HG02642 (cell line): ENCODE measurements around the gene FAM98C.
"Not testable (repeated sequence)": the region's sequence is repeated elsewhere in the genome, so short reads cannot be mapped to it uniquely, and the experiment has no call there.

ENCODE experiments used
- ATAC-seq: cut with Tn5 transposase; IDR thresholded peaks from one replicate; pipeline ENCODE4 v1.9.1; 2021; ENCODE audit warnings: mild to moderate bottlenecking; ENCODE audit not compliant: unreplicated experiment, poor library complexity

The FAM98C gene

DNA sequence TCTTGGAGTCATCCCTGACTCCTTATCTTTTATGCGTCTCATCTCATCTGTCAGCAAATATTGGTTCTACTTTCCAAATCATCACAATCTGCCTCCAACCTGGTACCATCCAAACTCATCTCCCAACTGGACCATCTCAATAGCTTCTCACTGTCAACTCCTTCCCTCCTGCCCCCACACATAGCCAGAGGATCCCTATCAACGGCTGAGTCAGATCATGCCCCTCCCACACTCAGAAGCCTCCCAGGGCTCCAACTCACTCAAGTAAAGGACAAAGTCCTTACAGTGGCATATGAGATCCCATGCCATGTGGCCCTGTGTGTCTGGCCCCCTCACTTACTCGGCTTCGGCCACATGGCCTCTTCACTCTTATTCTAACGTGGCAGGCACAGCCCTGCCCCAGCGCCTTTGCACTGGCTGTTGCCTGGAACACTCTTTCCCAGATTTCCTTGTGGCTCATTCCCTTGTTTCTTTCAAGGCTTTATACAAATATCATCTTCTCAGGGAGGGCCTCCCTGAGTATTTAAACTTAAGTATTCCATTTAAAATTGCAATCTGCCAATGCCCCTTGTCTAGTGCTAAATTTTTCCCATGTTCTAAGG lies 10.1 kb upstream of the FAM98C start:
- no peak for ATAC-seq

DNA sequence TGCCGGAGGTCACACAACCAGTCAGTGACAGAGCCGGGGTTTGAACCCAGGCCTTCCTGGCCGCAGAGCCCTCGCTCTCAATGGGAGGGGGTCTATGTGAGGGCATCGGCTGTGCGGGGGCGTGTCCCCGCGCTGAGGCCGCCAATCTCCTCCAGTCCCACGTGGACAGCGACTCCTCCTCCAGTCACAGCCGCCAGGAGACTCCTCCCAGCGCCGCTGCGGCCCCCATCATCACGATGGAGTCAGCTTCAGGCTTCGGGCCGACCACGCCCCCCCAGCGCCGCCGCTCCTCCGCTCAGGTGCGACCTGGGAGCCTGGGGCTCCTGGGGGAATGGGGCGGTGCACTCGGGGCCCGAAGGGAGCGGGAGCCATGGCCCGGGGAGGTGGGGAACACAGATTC lies 8.4 kb upstream of the FAM98C start:
- ATAC-seq: no peak

DNA sequence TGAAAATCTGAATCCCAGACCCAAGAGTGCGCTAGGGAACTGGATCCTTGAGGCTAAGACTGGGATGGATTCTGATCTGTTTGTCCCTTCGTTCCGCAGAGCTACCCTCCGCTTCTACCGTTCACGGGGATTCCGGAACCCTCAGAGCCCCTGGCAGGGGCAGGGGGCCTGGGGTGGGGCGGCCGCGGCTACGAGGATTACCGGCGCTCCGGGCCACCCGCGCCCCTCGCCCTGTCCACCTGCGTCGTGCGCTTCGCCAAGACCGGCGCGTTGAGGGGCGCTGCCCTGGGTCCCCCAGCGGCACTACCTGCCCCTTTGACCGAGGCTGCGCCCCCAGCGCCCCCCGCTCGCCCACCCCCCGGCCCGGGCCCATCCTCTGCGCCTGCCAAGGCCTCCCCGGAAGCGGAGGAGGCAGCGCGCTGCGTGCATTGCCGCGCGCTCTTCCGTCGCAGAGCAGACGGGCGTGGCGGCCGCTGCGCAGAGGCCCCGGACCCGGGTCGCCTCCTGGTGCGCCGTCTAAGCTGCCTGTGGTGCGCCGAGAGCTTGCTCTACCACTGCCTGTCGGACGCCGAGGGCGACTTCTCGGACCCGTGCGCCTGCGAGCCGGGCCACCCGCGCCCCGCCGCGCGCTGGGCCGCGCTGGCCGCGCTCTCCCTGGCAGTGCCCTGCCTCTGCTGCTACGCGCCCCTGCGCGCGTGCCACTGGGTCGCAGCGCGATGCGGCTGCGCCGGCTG lies 7.3 kb upstream of the FAM98C start:
- ATAC-seq: no peak

GRCh38 chr19:38399081-38399480 lies 3.8 kb upstream of the FAM98C start:
- no peak for ATAC-seq

GRCh38 chr19:38399537-38399936 lies 3.4 kb upstream of the FAM98C start:
- ATAC-seq: no peak

DNA sequence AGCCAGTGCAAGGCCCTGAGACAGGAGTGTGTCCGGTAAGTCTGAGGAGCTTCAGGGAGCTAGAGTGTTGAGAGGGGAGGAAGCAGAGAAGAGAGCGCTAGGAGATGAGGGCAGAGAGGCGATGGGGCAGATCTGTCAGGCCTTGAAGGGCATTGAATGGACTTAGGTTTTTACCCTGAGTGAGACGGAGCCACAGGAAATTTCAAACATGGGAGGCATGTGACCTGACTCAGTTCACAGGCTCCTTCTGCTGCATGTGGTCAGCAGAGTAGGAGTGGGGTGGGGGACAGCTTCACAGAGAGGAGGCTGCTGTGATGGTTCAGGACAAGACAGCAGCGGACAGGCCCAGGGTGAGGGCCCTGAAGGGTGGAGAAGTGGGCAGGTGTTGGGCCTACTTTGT lies 2.5 kb upstream of the FAM98C start:
- no peak for ATAC-seq

DNA sequence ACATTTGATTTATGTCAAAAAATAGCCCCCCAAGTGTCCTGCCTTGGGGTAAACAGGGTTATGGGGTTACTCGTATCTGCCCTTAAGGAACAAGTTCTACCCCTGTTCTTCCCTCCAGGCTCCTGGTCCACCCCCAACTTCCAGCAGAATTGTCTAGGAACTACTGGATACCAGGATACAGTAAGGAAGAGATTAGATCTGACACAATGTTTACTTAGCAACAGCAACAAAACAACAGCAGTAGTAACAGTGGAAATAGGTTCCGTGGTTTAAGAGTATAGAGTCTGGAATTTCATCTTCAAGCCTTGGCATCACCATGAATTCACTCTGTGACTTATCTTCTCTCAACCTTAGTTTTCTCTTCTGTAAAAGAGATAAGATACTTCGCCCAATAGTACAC lies 1.7 kb upstream of the FAM98C start:
- no peak for ATAC-seq

DNA sequence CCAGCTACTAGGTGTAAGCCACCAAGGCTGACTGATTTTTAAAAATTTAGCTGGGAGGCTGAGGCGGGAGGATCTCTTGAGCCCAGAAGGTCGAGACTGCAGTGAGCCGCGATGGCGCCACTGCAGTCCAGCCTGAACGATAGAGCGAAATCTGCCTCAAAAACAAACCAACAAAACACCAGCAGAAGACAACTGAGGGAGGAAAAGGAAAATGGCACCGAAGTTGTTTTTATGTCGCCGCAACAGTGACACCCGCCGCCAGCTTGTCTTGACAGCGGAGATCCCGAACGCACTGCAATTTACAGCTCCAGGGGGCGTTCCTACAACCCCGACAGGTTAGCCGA lies 298 bp upstream of the FAM98C start:
- ATAC-seq: no peak

GRCh38 chr19:38404858-38405257 lies 2.0 kb downstream of the FAM98C start:
- no peak for ATAC-seq

GRCh38 chr19:38405276-38405675 lies 2.4 kb downstream of the FAM98C start:
- ATAC-seq: no peak

GRCh38 chr19:38409631-38410133 lies 6.8 kb downstream of the FAM98C start:
- ATAC-seq: no peak

DNA sequence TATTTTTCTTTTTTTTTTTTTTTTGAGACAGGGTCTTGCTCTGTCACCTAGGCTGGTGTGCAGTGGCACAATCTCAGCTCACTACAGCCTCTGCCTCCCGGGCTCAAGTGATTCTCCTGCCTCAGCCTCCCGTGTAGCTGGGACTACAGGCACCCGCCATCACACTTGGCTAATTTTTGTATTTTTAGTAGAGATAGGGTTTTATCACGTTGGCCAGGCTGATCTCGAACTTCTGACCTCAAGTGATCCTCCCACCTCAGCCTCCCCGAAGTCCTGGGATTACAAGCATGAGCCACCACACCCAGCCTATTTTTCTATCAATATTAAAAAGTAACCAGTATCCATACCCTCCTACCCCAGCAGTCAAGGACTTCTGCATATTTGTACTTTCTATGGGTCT lies 7.5 kb downstream of the FAM98C start:
- ATAC-seq: not testable (repeated sequence)

GRCh38 chr19:38411041-38411712 lies 8.3 kb downstream of the FAM98C start:
- ATAC-seq: no peak

- ATAC-seq: not testable (repeated sequence)
Measured at GRCh38 chr19:38411898-38412297, 9.0 kb downstream of the FAM98C start.

- ATAC-seq: no peak
Measured at GRCh38 chr19:38412491-38412890, 9.6 kb downstream of the FAM98C start.

DNA sequence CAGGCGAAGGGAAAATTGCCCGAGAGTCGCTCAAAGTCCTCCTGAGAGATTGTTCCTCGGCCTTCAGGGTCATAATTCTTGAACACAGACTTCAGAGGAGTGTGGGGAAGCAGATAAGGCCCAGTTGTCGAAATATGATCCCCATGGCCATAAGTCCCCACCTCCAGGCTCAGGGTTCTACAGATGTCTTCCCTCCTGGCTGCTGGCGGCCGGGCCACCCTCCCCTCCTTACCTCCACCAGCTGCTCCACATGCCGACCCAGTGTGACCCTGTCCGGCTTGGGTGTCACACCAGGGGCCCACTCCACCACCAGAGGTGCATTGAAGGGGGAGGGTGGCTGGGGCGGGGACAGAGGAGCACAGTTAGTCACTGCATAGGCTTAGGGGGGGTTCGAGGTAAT lies 10.1 kb downstream of the FAM98C start:
- ATAC-seq: no peak

GRCh38 chr19:38413416-38413815 lies 10.5 kb downstream of the FAM98C start:
- no peak for ATAC-seq

GRCh38 chr19:38417146-38417543 lies 14.3 kb downstream of the FAM98C start:
- no peak for ATAC-seq

- no peak for ATAC-seq
Measured at GRCh38 chr19:38417544-38418506, 14.9 kb downstream of the FAM98C start.

GRCh38 chr19:38420935-38421334 lies 18.0 kb downstream of the FAM98C start:
- ATAC-seq: no peak
